ENCODE data around the gene PNMA8A.
A peak's percentile ranks its signal among the peaks of the same experiment; 100 is the strongest.
"Not testable (repeated sequence)": the region's sequence is repeated elsewhere in the genome, so short reads cannot be mapped to it uniquely, and the experiment has no call there.

Gene PNMA8A

GRCh38 chr19:46461537-46461936, 9.8 kb downstream of the PNMA8A start:
- no peak for DNase-seq

- no peak for DNase-seq
These were observed 10.4 kb downstream of the PNMA8A start for GRCh38 chr19:46460981-46461380.

- no peak for DNase-seq
These were observed 11.3 kb downstream of the PNMA8A start for GRCh38 chr19:46460055-46460454.

- no peak for DNase-seq
These were observed 14.4 kb downstream of the PNMA8A start for GRCh38 chr19:46456930-46457329.

GRCh38 chr19:46454244-46454643, 17.1 kb downstream of the PNMA8A start:
- no peak for DNase-seq

- no peak for DNase-seq
These were observed 17.7 kb downstream of the PNMA8A start for GRCh38 chr19:46453661-46454060.

GRCh38 chr19:46452186-46452585, 19.2 kb downstream of the PNMA8A start:
- no peak for DNase-seq

GRCh38 chr19:46451352-46451751, 20.0 kb downstream of the PNMA8A start:
- DNase-seq = no peak

- DNase-seq = no peak
These were observed 20.6 kb downstream of the PNMA8A start for GRCh38 chr19:46450737-46451136.

GRCh38 chr19:46449228-46449627, 22.1 kb downstream of the PNMA8A start:
- no peak for DNase-seq

GRCh38 chr19:46448601-46449000, 22.8 kb downstream of the PNMA8A start:
- no peak for DNase-seq

- no peak for DNase-seq
These were observed 23.5 kb downstream of the PNMA8A start for GRCh38 chr19:46447824-46448223.

GRCh38 chr19:46447006-46447405, 24.4 kb downstream of the PNMA8A start:
- DNase-seq = no peak

- no peak for DNase-seq
These were observed 25.3 kb downstream of the PNMA8A start for GRCh38 chr19:46446021-46446420.

- DNase-seq = no peak
These were observed 28.4 kb downstream of the PNMA8A start for GRCh38 chr19:46442808-46443450.

GRCh38 chr19:46441866-46442265, 29.5 kb downstream of the PNMA8A start:
- DNase-seq = no peak

- DNase-seq = not testable (repeated sequence)
These were observed 35.7 kb downstream of the PNMA8A start for GRCh38 chr19:46435689-46436088.

GRCh38 chr19:46435009-46435408, 36.4 kb downstream of the PNMA8A start:
- no peak for DNase-seq

GRCh38 chr19:46433470-46433869, 37.9 kb downstream of the PNMA8A start:
- not testable (repeated sequence) for DNase-seq

- DNase-seq = no peak
These were observed 39.5 kb downstream of the PNMA8A start for GRCh38 chr19:46431824-46432223.

GRCh38 chr19:46429999-46430398, 41.4 kb downstream of the PNMA8A start:
- no peak for DNase-seq

- peak; percentile 37 for DNase-seq
These were observed 42.9 kb downstream of the PNMA8A start, which contains the start of gene PNMA8C for GRCh38 chr19:46428239-46429135. PNMA8C (minus strand) TSS chr19:46428936; CDS start chr19:46428359, 577 bp downstream.

- DNase-seq = no peak
These were observed 43.8 kb downstream of the PNMA8A start for GRCh38 chr19:46427518-46428045.
